Heart left ventricle (tissue), 16 donors: ENCODE results near the gene TTBK1. TPM values are rescaled to one million over a fixed set of nuclear protein-coding genes. Genes with fewer than 3 reads are reported as not detected.

Experiments
- ATAC-seq, 4 donors: fragments of 200-7000 bp; cut with Tn5 transposase; one replicate each; pipeline ENCODE4 v1.9.1; 2020 to 2022; ENCODE audit warnings: moderate library complexity in 4 of 4, mild to moderate bottlenecking in 3 of 4, moderate number of reproducible peaks in 1 of 4
- DNase-seq, 5 donors: peaks; one replicate each; pipeline ENCODE4 v3.0.0-alpha.2; 2020
- H3K27ac ChIP-seq, 12 donors: fragments of 200-600 bp; sonication (generic) in 4 of 12; one replicate each; pipeline versions ENCODE4 v1.5.0 to v1.8.0; 2016 to 2022; ENCODE audit warnings: mild to moderate bottlenecking in 2 of 12
- H3K27me3 ChIP-seq, 9 donors: fragments of 200-600 bp; sonication (generic) in 2 of 9; one replicate each; pipeline versions ENCODE4 v1.5.1 to v1.8.0; 2016 to 2022; ENCODE audit warnings: mild to moderate bottlenecking in 3 of 9
- H3K36me3 ChIP-seq, 9 donors: fragments of 200-600 bp; sonication (generic) in 2 of 9; one replicate each; pipeline versions ENCODE4 v1.5.0 to v1.8.0; 2018 to 2022; ENCODE audit warnings: mild to moderate bottlenecking in 2 of 9
- H3K4me1 ChIP-seq, 12 donors: fragments of 200-600 bp; sonication (generic) in 4 of 12; one replicate each; pipeline versions ENCODE4 v1.5.0 to v1.8.0; 2016 to 2022; ENCODE audit warnings: mild to moderate bottlenecking in 3 of 12
- H3K4me3 ChIP-seq, 12 donors: fragments of 200-600 bp; sonication (generic) in 4 of 12; one replicate each; pipeline versions ENCODE4 v1.5.0 to v1.8.0; 2017 to 2022; ENCODE audit warnings: mild to moderate bottlenecking in 9 of 12, moderate library complexity in 4 of 12
- H3K9me3 ChIP-seq, 12 donors: fragments of 200-600 bp; sonication (generic) in 4 of 12; one replicate each; pipeline versions ENCODE4 v1.5.0 to v1.8.0; 2016 to 2022; ENCODE audit warnings: mild to moderate bottlenecking in 1 of 12
- POLR2A ChIP-seq, 2 donors: fragments of 450-650 bp; IDR thresholded peaks; one replicate each; pipeline ENCODE4 v1.6.1; 2017; ENCODE audit warnings: antibody characterized with exemption in 2 of 2, mild to moderate bottlenecking in 2 of 2, moderate library complexity in 2 of 2
- WGBS, 4 donors: extraction: QIAGEN DNeasy Blood & Tissue Kit in 2 of 4; methylation state at CpG; one replicate each; pipeline versions ENCODE4 v1.1.5 to v1.1.7; 2013 to 2018; 5-methylcytosine and 5-hydroxymethylcytosine counted together
- intact Hi-C, 10 donors: fragments of 100-400 bp; cut with DNase I; formaldehyde crosslinking; loops; one replicate each; pipeline versions ENCODE4 v1.11.1 to v1.14.2; 2022
- polyA plus RNA-seq, 2 donors: library from polyadenylated mRNA; stranded (reverse); fragments of 200-250 nt; gene quantifications; one replicate each; pipeline ENCODE4 v1.2.3, GENCODE V29; 2013
- total RNA-seq, 9 donors: library from RNA; depleted of rRNA in 2 of 9; stranded (reverse); fragments of >200 nt in 2 of 9; fragmentation: NEBNext Ultra II Directional in 3 of 9; extraction: Animal tissue kit (Norgen Biotek cat#: 25700) in 3 of 9; gene quantifications; one replicate each; pipeline versions ENCODE4 v1.1.0 to v1.2.4, GENCODE V29; 2016 to 2023
- TF ChIP-seq, protein P1 (sequence below), 12 donors: fragments of 200-600 bp; sonication (generic) in 4 of 12; IDR thresholded peaks; one replicate each; pipeline versions ENCODE4 v1.5.0 to v1.8.0; 2018 to 2022; ENCODE audit warnings: antibody characterized with exemption in 12 of 12, mild to moderate bottlenecking in 5 of 12
- donor health status: ischemic (EF 13 %, LVEDD 7.1; RV severe dilation, severe dysfunction).
- donor health status: healthy with polysubstance abuse.
- donor health status: DM: no; HTN: yes; CAD: no.
- donor health status: DM: no; HTN: no; CAD: no.
- donor health status: ischemic (EF 25% LVEDD 6.9; RV normal size, moderate dysfunction).
- donor health status: ischemic (EF 25% LVEDD 5.7; RV mildly dilated, moderate dysfunction).
- donor health status: healthy.
- donor health status: DM: yes; HTN: yes; CAD: no.
- donor health status: ischemic (EF 35%, LVEDD 5.7; RV mildly dilated, moderate dysfunction).
- donor health status: nonischemic (EF 11% LVEDD 7.7; RV severe dilation, severe dysfunction).
- donor health status: DM: yes; HTN: yes; CAD: no.
- donor health status: PGD.
- donor health status: ischemic (EF 29% LVEDD 5.4; RV normal size, mild dysfunction).
- donor health status: nonischemic (EF 23%, LVEDD 6.1; RV moderate dilation, normal function).

Gene TTBK1
- total and polyA plus RNA-seq, 11 donors = 0.04 to 0.52 (median 0.27) TPM

DNA sequence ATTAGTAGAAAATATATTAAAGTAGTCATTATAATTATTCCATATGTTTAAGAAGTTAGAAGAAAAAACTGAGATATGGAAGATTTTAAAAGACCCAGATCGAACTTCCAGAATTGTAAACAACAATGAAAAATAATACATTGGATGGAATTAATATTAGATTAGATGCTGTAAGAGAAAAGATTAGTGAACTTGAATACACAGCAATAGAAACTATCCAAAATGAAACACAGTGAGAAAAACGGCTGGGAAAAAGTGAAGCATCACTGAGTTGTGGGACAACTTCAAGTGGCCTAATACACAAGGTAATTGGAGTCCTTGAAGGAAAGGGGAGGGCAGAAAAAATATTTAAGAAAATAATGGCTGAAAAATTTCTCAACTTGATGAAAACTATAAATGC, 4.2 kb upstream of the TTBK1 start:
- 65 to 77% (median 74%) methylated on average over 2 of the region's 2 CpGs for whole genome bisulfite sequencing, 4 donors
- TF ChIP-seq, protein P1, sequence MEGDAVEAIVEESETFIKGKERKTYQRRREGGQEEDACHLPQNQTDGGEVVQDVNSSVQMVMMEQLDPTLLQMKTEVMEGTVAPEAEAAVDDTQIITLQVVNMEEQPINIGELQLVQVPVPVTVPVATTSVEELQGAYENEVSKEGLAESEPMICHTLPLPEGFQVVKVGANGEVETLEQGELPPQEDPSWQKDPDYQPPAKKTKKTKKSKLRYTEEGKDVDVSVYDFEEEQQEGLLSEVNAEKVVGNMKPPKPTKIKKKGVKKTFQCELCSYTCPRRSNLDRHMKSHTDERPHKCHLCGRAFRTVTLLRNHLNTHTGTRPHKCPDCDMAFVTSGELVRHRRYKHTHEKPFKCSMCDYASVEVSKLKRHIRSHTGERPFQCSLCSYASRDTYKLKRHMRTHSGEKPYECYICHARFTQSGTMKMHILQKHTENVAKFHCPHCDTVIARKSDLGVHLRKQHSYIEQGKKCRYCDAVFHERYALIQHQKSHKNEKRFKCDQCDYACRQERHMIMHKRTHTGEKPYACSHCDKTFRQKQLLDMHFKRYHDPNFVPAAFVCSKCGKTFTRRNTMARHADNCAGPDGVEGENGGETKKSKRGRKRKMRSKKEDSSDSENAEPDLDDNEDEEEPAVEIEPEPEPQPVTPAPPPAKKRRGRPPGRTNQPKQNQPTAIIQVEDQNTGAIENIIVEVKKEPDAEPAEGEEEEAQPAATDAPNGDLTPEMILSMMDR (IDR thresholded peaks at IDR 0.05) = no peak
- no peak for TF ChIP-seq POLR2A (IDR thresholded peaks at IDR 0.05)
- no peak overlapping the region for H3K27ac ChIP-seq
- peaks cover 8 to 51% (median 20%) of the 10 kb centered on the region in 9 donors for H3K27me3 ChIP-seq
- intact Hi-C loops = no loop called here
- H3K36me3 ChIP-seq = no peaks in the 10 kb centered on the region
- no peak for DNase-seq
- no peaks in the 10 kb centered on the region for H3K4me1 ChIP-seq
- no peak for ATAC-seq
- H3K9me3 ChIP-seq = peaks cover 0 to 8% (median 0%) of the 10 kb centered on the region in 12 donors
- H3K4me3 ChIP-seq = no peak overlapping the region

DNA sequence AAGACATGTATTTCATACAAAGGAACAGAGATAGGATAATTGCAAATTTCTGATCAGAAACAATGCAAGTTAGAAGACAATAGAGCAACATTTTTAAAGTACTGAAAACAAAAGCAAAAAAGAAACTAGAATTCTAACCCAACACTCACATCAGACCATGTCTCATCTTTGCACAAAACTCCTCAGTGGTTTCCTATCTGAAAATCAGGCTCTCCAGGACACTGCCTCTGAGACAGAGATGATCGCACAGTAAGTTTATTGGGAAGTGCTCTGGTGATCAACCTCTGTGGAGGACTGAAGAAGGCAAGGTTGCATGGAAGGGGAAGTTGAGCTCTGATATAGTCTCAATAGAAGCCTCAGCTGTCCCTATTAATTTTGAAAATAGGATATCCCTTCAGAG, 2.3 kb upstream of the TTBK1 start:
- Histone ChIP-seq H3K4me1 (no peaks in the 10 kb centered on the region), H3K27ac (no peak overlapping the region), H3K4me3 (no peak overlapping the region), H3K36me3 (no peaks in the 10 kb centered on the region), H3K9me3 (peaks cover 0 to 8% (median 0%) of the 10 kb centered on the region in 12 donors), H3K27me3 (peaks cover 8 to 58% (median 20%) of the 10 kb centered on the region in 9 donors)
- no peak for ATAC-seq
- no peak for TF ChIP-seq POLR2A (IDR thresholded peaks at IDR 0.05)
- TF ChIP-seq, protein P1 (IDR thresholded peaks at IDR 0.05) = no peak
- WGBS, 4 donors = 84 to 95% (median 92%) methylated on average over 1 of the region's 1 CpG
- DNase-seq = no peak
- intact Hi-C loops = no loop called here

DNA sequence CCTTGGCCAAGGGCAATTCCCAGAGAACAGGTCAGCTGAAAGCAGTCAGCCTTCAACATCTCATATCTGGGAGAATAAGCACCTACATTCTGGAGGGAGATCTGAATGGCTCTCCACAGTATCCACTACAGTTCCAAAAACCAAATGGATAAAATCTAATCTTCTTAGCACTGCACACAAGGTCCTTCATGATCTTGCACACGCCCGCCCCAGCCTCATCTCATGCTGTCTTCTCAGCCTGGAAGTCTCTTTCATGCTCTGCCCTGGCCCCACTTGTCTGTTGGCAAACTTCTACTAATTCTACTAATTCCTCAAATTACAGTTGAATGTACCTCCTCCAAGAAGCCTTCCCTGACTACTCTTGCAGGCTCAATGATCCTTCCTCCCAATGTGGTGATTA, 1.8 kb upstream of the TTBK1 start:
- TF ChIP-seq POLR2A (IDR thresholded peaks at IDR 0.05) = no peak
- TF ChIP-seq, protein P1 (IDR thresholded peaks at IDR 0.05) = no peak
- H3K27me3 ChIP-seq = peaks cover 8 to 59% (median 20%) of the 10 kb centered on the region in 9 donors

DNA sequence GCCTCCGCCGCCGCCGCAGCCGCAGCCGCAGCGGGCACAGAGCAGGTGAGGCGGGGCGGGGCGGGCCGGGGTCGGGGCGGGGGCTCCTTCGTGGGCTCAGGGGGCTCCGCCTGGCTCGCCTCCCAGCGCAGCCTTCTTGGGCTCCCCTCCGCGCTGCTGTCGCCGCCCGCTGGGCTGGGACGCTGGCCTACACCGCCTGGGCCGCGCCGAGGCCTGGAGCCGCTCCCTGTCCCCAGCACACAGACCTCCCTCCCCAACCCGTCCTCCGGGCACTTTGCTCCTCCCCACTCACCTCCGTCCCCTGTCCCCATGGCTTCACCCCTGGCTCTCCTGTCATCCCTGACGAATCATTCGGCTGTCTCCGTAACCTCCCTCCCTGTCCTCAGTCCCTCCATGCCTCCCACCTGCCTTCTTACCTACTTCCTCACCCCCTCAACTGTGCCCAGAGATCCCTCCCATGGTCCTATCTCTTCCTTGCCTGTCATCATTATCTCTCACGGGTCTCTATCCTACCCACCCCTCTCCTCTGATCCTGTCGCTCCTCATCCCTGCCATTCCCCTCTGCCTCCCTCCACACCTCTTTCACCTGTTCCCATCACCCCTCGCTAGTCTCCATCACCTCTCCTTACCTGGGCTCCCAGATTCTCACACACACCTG, 512 bp downstream of the TTBK1 start:
- Histone ChIP-seq H3K27ac (no peak overlapping the region), H3K9me3 (peaks cover 0 to 8% (median 0%) of the 10 kb centered on the region in 12 donors), H3K36me3 (no peaks in the 10 kb centered on the region), H3K4me1 (peaks cover 0 to 17% (median 9%) of the 10 kb centered on the region in 12 donors), H3K27me3 (peaks cover 8 to 53% (median 20%) of the 10 kb centered on the region in 9 donors), H3K4me3 (no peak overlapping the region)
- no peak for ATAC-seq
- WGBS, 4 donors = 17 to 30% (median 20%) methylated on average over 26 to 37 of the region's 37 CpGs
- DNase-seq = no peak
- TF ChIP-seq, protein P1 (IDR thresholded peaks at IDR 0.05) = no peak
- TF ChIP-seq POLR2A (IDR thresholded peaks at IDR 0.05) = no peak
- intact Hi-C loops = no loop called here

More for the DNA sequence above, 1.8 kb upstream of the TTBK1 start:
- ATAC-seq (no peak), DNase-seq (no peak)
- intact Hi-C loops = no loop called here
- peaks cover 0 to 8% (median 0%) of the 10 kb centered on the region in 12 donors for H3K9me3 ChIP-seq
- H3K27ac ChIP-seq = no peak overlapping the region
- H3K36me3 ChIP-seq = no peaks in the 10 kb centered on the region
- no peak overlapping the region for H3K4me3 ChIP-seq
- WGBS, 4 donors = 89 to 100% (median 90%) methylated on average over 2 of the region's 2 CpGs
- H3K4me1 ChIP-seq = peaks cover 0 to 2% (median 0%) of the 10 kb centered on the region in 12 donors
